T-helper 2 cell treated with Interferon-gamma antibody and Interleukin-4, amounts not matched to agents 100 ng/mL and 5 ng/mL, for 36 hours (primary cell): ENCODE results near the gene SLC35E2B. TPM values are rescaled to one million over a fixed set of nuclear protein-coding genes. Genes with fewer than 3 reads are reported as not detected.
"Not testable (repeated sequence)": the region's sequence is repeated elsewhere in the genome, so short reads cannot be mapped to it uniquely, and the experiment has no call there.

Experiments
- intact Hi-C: fragments of 100-400 bp; cut with micrococcal nuclease; formaldehyde crosslinking; loops from one replicate; pipeline ENCODE4 v1.15.1; 2023
- total RNA-seq: library from RNA; stranded (reverse); gene quantifications from 2 replicates; pipeline ENCODE4 v1.2.3, GENCODE V29; 2022

Gene SLC35E2B
- 53.6 and 54.4 TPM in 2 replicates for total RNA-seq

GRCh38 chr1:1692714-1693647, at the start of gene SLC35E2B:
TSS of gene SLC35E2B (minus strand) at chr1:1692795. CDS start at chr1:1676699, 16,096 bp downstream.
- intact Hi-C loops: loop anchor here (10.0 kb wide), 1 partner anchor 52 kb away; no protein-coding TSS in a partner anchor

GRCh38 chr1:1741013-1741412, 48.4 kb upstream of the SLC35E2B start:
- intact Hi-C loops: loop anchor here (10.0 kb wide), 1 partner anchor 46 kb away; the partner anchor contains the start of gene SLC35E2B

- intact Hi-C loops: not testable (repeated sequence)
These were observed 46.3 kb upstream of the SLC35E2B start for GRCh38 chr1:1738799-1739337.

- intact Hi-C loops: not testable (repeated sequence)
These were observed 45.3 kb upstream of the SLC35E2B start for GRCh38 chr1:1737675-1738590.

- intact Hi-C loops: no loop called here
These were observed 39.8 kb upstream of the SLC35E2B start for GRCh38 chr1:1732381-1732780.

GRCh38 chr1:1730870-1731269, 38.3 kb upstream of the SLC35E2B start:
- intact Hi-C loops: no loop called here

GRCh38 chr1:1730230-1730629, 37.6 kb upstream of the SLC35E2B start:
- intact Hi-C loops: not testable (repeated sequence)

- intact Hi-C loops: not testable (repeated sequence)
These were observed 36.7 kb upstream of the SLC35E2B start for GRCh38 chr1:1729116-1729816.

- intact Hi-C loops: not testable (repeated sequence)
These were observed 35.9 kb upstream of the SLC35E2B start for GRCh38 chr1:1728308-1729005.

- intact Hi-C loops: not testable (repeated sequence)
These were observed 34.6 kb upstream of the SLC35E2B start for GRCh38 chr1:1727131-1727651.

GRCh38 chr1:1726088-1726487, 33.5 kb upstream of the SLC35E2B start:
- intact Hi-C loops: not testable (repeated sequence)

- intact Hi-C loops: loop anchor here (5.0 kb wide), 1 partner anchor 183 kb away; no protein-coding TSS in a partner anchor
These were observed 31.7 kb upstream of the SLC35E2B start, which contains the start of gene CDK11A for GRCh38 chr1:1724035-1724864. TSS of gene CDK11A (minus strand) at chr1:1724357. CDS start at chr1:1722818, 1,539 bp downstream.

- intact Hi-C loops: loop anchor here (5.0 kb wide), 1 partner anchor 186 kb away; no protein-coding TSS in a partner anchor
These were observed 28.6 kb upstream of the SLC35E2B start for GRCh38 chr1:1721201-1721600.

- intact Hi-C loops: not testable (repeated sequence)
These were observed 22.7 kb upstream of the SLC35E2B start for GRCh38 chr1:1715109-1715883.

GRCh38 chr1:1707897-1708296, 15.3 kb upstream of the SLC35E2B start:
- intact Hi-C loops: not testable (repeated sequence)

- intact Hi-C loops: not testable (repeated sequence)
These were observed 14.6 kb upstream of the SLC35E2B start for GRCh38 chr1:1707241-1707640.

- intact Hi-C loops: not testable (repeated sequence)
These were observed 13.0 kb upstream of the SLC35E2B start for GRCh38 chr1:1705623-1706022.
